Parathyroid adenoma (tissue), 2 donors: ENCODE data around the gene PRUNE1.
A peak's percentile ranks its signal among the peaks of the same experiment; 100 is the strongest.

Experiments used
- H2AFZ ChIP-seq: fragments of 300-600 bp; sonication (generic); one replicate; pipeline ENCODE4 v1.7.0; 2017; ENCODE audit warnings: antibody characterized with exemption, mild to moderate bottlenecking
- H3K27ac ChIP-seq: fragments of 300-600 bp; sonication (generic); one replicate; pipeline ENCODE4 v1.7.0; 2017
- H3K27me3 ChIP-seq: fragments of 300-600 bp; sonication (generic); one replicate; pipeline ENCODE4 v1.7.0; 2017; ENCODE audit warnings: low read length; ENCODE audit not compliant: control insufficient read depth, insufficient read depth
- H3K36me3 ChIP-seq: fragments of 300-600 bp; sonication (generic); one replicate; pipeline ENCODE4 v1.7.0; 2017; ENCODE audit warnings: low read length; ENCODE audit not compliant: control insufficient read depth, insufficient read depth
- H3K4me1 ChIP-seq: fragments of 300-600 bp; sonication (generic); one replicate; pipeline ENCODE4 v1.7.0; 2017; ENCODE audit warnings: control low read depth
- H3K4me2 ChIP-seq: fragments of 300-600 bp; sonication (generic); one replicate; pipeline ENCODE4 v1.7.0; 2017; ENCODE audit warnings: low read length
- H3K4me3 ChIP-seq: fragments of 300-600 bp; sonication (generic); one replicate; pipeline ENCODE4 v1.7.0; 2017; ENCODE audit warnings: low read depth, low read length
- H3K79me2 ChIP-seq: fragments of 300-600 bp; sonication (generic); one replicate; pipeline ENCODE4 v1.7.0; 2017; ENCODE audit warnings: control low read depth
- H3K9ac ChIP-seq: fragments of 300-600 bp; sonication (generic); one replicate; pipeline ENCODE4 v1.7.0; 2017; ENCODE audit warnings: mild to moderate bottlenecking
- H3K9me3 ChIP-seq: fragments of 300-600 bp; sonication (generic); one replicate; pipeline ENCODE4 v1.7.0; 2017; ENCODE audit warnings: low read length; ENCODE audit not compliant: control insufficient read depth
- CTCF ChIP-seq: fragments of 300-600 bp; sonication (generic); IDR thresholded peaks from one replicate; pipeline ENCODE4 v1.7.0; 2017; ENCODE audit warnings: antibody characterized with exemption, mild to moderate bottlenecking
- donor health status: primary hyperparathyroidism.

PRUNE1 gene

GRCh38 chr1:151008244-151009205 lies at the start of gene PRUNE1:
Gene PRUNE1, plus strand, starts transcription at chr1:151008449. Its CDS starts 184 bp downstream, at chr1:151008633.
- Histone ChIP-seq H3K9me3 (no peaks in the 10 kb centered on the region), H3K4me1 (peaks cover 15% of the 10 kb centered on the region), H3K79me2 (peaks cover 5% of the 10 kb centered on the region), H2AFZ (peak within 1 kb of the TSS; percentile 83), H3K9ac (peak within 1 kb of the TSS; percentile 53), H3K27me3 (no peaks in the 10 kb centered on the region), H3K36me3 (no peaks in the 10 kb centered on the region), H3K27ac (peak within 1 kb of the TSS; percentile 95), H3K4me3 (peak within 1 kb of the TSS; percentile 79), H3K4me2 (peak within 1 kb of the TSS; percentile 81)
- no peak for TF ChIP-seq CTCF

GRCh38 chr1:150960646-150961045 lies 47.6 kb upstream of the PRUNE1 start:
- Histone ChIP-seq H3K27ac (no peak overlapping the region), H3K4me3 (no peak overlapping the region), H3K9ac (no peak overlapping the region), H3K36me3 (no peaks in the 10 kb centered on the region), H3K27me3 (no peaks in the 10 kb centered on the region), H3K79me2 (no peaks in the 10 kb centered on the region), H3K4me1 (no peaks in the 10 kb centered on the region), H2AFZ (no peak overlapping the region), H3K9me3 (no peaks in the 10 kb centered on the region), H3K4me2 (no peak overlapping the region)
- TF ChIP-seq CTCF = no peak

GRCh38 chr1:150961756-150962155 lies 46.5 kb upstream of the PRUNE1 start:
- H3K4me1 ChIP-seq = no peaks in the 10 kb centered on the region
- H3K36me3 ChIP-seq = no peaks in the 10 kb centered on the region
- no peaks in the 10 kb centered on the region for H3K79me2 ChIP-seq
- no peak for TF ChIP-seq CTCF
- H3K27ac ChIP-seq = no peak overlapping the region
- no peak overlapping the region for H3K4me3 ChIP-seq
- H3K27me3 ChIP-seq = no peaks in the 10 kb centered on the region
- no peak overlapping the region for H2AFZ ChIP-seq
- no peaks in the 10 kb centered on the region for H3K9me3 ChIP-seq
- no peak overlapping the region for H3K4me2 ChIP-seq
- H3K9ac ChIP-seq = no peak overlapping the region

GRCh38 chr1:150963321-150964163 lies 44.7 kb upstream of the PRUNE1 start:
- Histone ChIP-seq H3K27ac (no peak overlapping the region), H3K4me1 (no peaks in the 10 kb centered on the region), H3K79me2 (no peaks in the 10 kb centered on the region), H3K4me3 (no peak overlapping the region), H3K9me3 (no peaks in the 10 kb centered on the region), H3K36me3 (no peaks in the 10 kb centered on the region), H3K4me2 (no peak overlapping the region), H3K27me3 (no peaks in the 10 kb centered on the region), H3K9ac (no peak overlapping the region), H2AFZ (no peak overlapping the region)
- TF ChIP-seq CTCF = no peak
